H9 (cell line): Measurements from ENCODE around the gene RNLS. TPM values are rescaled to one million over a fixed set of nuclear protein-coding genes. Genes with fewer than 3 reads are reported as not detected.

Experiments
- DNase-seq: peaks from one replicate; pipeline ENCODE4 v3.0.0-alpha.2; 2017
- H2AFZ ChIP-seq: one replicate; pipeline ENCODE4 v1.6.1; 2013; ENCODE audit warnings: mild to moderate bottlenecking, low read length, control low read depth, moderate library complexity
- H2AK5ac ChIP-seq: 2 replicates; pipeline ENCODE4 v1.6.1; 2013; ENCODE audit warnings: low read length, control low read depth, mixed read lengths; ENCODE audit not compliant: insufficient read length
- H2BK120ac ChIP-seq: one replicate; pipeline ENCODE4 v1.6.1; 2013; ENCODE audit warnings: low read depth, mild to moderate bottlenecking, low read length, control low read depth, inconsistent platforms; ENCODE audit not compliant: poor library complexity, severe bottlenecking
- H2BK12ac ChIP-seq: 2 replicates; pipeline ENCODE4 v1.6.1; 2013; ENCODE audit warnings: low read length, control low read depth, mixed read lengths, low read depth; ENCODE audit not compliant: insufficient read length
- H2BK15ac ChIP-seq: 2 replicates; pipeline ENCODE4 v1.6.1; 2013; ENCODE audit warnings: low read depth, low read length, control low read depth
- H2BK20ac ChIP-seq: one replicate; pipeline ENCODE4 v1.6.1; 2013; ENCODE audit warnings: low read depth, mild to moderate bottlenecking, low read length, control low read depth, inconsistent platforms; ENCODE audit not compliant: poor library complexity, severe bottlenecking
- H2BK5ac ChIP-seq: 2 replicates; pipeline ENCODE4 v1.6.1; 2013; ENCODE audit warnings: low read length, control low read depth, mixed read lengths; ENCODE audit not compliant: insufficient read length
- H3K14ac ChIP-seq: 2 replicates; pipeline ENCODE4 v1.6.1; 2013; ENCODE audit warnings: low read length, control low read depth; ENCODE audit not compliant: insufficient read depth
- H3K18ac ChIP-seq: 2 replicates; pipeline ENCODE4 v1.6.1; 2013; ENCODE audit warnings: low read depth, mild to moderate bottlenecking, mixed read lengths, low read length, control low read depth; ENCODE audit not compliant: insufficient read length
- H3K23ac ChIP-seq: 2 replicates; pipeline ENCODE4 v1.6.1; 2013; ENCODE audit warnings: low read length, control low read depth, mixed read lengths, low read depth; ENCODE audit not compliant: insufficient read length
- H3K23me2 ChIP-seq: 2 replicates; pipeline ENCODE4 v1.6.1; 2013; ENCODE audit warnings: low read depth, mild to moderate bottlenecking, mixed read lengths, low read length, control low read depth; ENCODE audit not compliant: insufficient read length, poor library complexity, severe bottlenecking
- H3K27ac ChIP-seq: 2 replicates; pipeline ENCODE4 v1.5.1; 2013; ENCODE audit warnings: low read length, control low read depth, mixed read lengths, low read depth; ENCODE audit not compliant: insufficient read length
- H3K27me3 ChIP-seq: 2 replicates; pipeline ENCODE4 v1.6.1; 2013; ENCODE audit warnings: low read length, control low read depth, inconsistent platforms; ENCODE audit not compliant: insufficient read depth
- H3K4ac ChIP-seq: 2 replicates; pipeline ENCODE4 v1.6.1; 2013; ENCODE audit warnings: low read depth, mild to moderate bottlenecking, control low read depth, inconsistent platforms, low read length, moderate library complexity
- H3K4me1 ChIP-seq: 2 replicates; pipeline ENCODE4 v1.6.1; 2013; ENCODE audit warnings: low read length, control low read depth, inconsistent platforms; ENCODE audit not compliant: insufficient read depth
- H3K4me2 ChIP-seq: 2 replicates; pipeline ENCODE4 v1.6.1; 2013; ENCODE audit warnings: low read length, control low read depth, mixed read lengths; ENCODE audit not compliant: insufficient read length, insufficient read depth
- H3K56ac ChIP-seq: 2 replicates; pipeline ENCODE4 v1.6.1; 2013; ENCODE audit warnings: low read depth, mild to moderate bottlenecking, mixed read lengths, low read length, control low read depth; ENCODE audit not compliant: insufficient read length
- H3K79me1 ChIP-seq: 2 replicates; pipeline ENCODE4 v1.6.1; 2013; ENCODE audit warnings: low read depth, mild to moderate bottlenecking, moderate library complexity, low read length, control low read depth, inconsistent platforms; ENCODE audit not compliant: insufficient read depth, poor library complexity, severe bottlenecking
- H3K79me2 ChIP-seq: 2 replicates; pipeline ENCODE4 v1.6.1; 2013; ENCODE audit warnings: low read length, control low read depth, inconsistent platforms; ENCODE audit not compliant: insufficient read depth
- H3K9ac ChIP-seq: 2 replicates; pipeline ENCODE4 v1.6.1; 2013; ENCODE audit warnings: low read length, control low read depth, mixed read lengths; ENCODE audit not compliant: insufficient read length; ENCODE audit errors: extremely low read depth
- H3K9me3 ChIP-seq: one replicate; pipeline ENCODE4 v1.6.1; 2013; ENCODE audit warnings: low read depth, low read length, inconsistent platforms; ENCODE audit not compliant: control insufficient read depth
- H3T11ph ChIP-seq: one replicate; pipeline ENCODE4 v1.6.1; 2013; ENCODE audit warnings: mild to moderate bottlenecking, low read length, control low read depth, inconsistent platforms
- H4K20me1 ChIP-seq: one replicate; pipeline ENCODE4 v1.6.1; 2013; ENCODE audit not compliant: control insufficient read depth, insufficient read length, insufficient read depth
- H4K5ac ChIP-seq: 2 replicates; pipeline ENCODE4 v1.6.1; 2013; ENCODE audit warnings: low read depth, mild to moderate bottlenecking, mixed read lengths, low read length, control low read depth; ENCODE audit not compliant: insufficient read length
- H4K8ac ChIP-seq: replicated peaks from 2 replicates; pipeline ENCODE4 v1.6.1; 2013; ENCODE audit warnings: low read length, control low read depth, mixed read lengths, low read depth; ENCODE audit not compliant: insufficient read length
- H4K91ac ChIP-seq: 2 replicates; pipeline ENCODE4 v1.6.1; 2013; ENCODE audit warnings: low read depth, mild to moderate bottlenecking, moderate library complexity, mixed read lengths, low read length, control low read depth; ENCODE audit not compliant: insufficient read length
- H3K27ac Mint-ChIP-seq, 3 experiments: 2 replicates in 2 of 3; 3 replicates in 1 of 3; pipeline ENCODE4 v1.8.0; 2020 to 2021; ENCODE audit warnings: mixed read lengths in 3 of 3, mild to moderate bottlenecking in 1 of 3, moderate library complexity in 1 of 3
- H3K27me3 Mint-ChIP-seq: 2 replicates; pipeline ENCODE4 v1.8.0; 2021; ENCODE audit warnings: low read depth, mild to moderate bottlenecking, moderate library complexity, mixed read lengths
- H3K36me3 Mint-ChIP-seq, 3 experiments: 2 replicates in 2 of 3; 3 replicates in 1 of 3; pipeline ENCODE4 v1.8.0; 2020 to 2021; ENCODE audit warnings: low read depth in 3 of 3, mixed read lengths in 3 of 3; ENCODE audit not compliant: insufficient read depth in 1 of 3
- H3K4me1 Mint-ChIP-seq, 2 experiments: 2 replicates each; pipeline ENCODE4 v1.8.0; 2020; ENCODE audit warnings: mixed read lengths in 2 of 2
- H3K4me3 Mint-ChIP-seq, 2 experiments: 2 replicates in 1 of 2; 3 replicates in 1 of 2; pipeline ENCODE4 v1.8.0; 2020 to 2021; ENCODE audit warnings: mild to moderate bottlenecking in 2 of 2, mixed read lengths in 2 of 2, moderate library complexity in 1 of 2
- H3K9me3 Mint-ChIP-seq, 2 experiments: 2 replicates in 1 of 2; 3 replicates in 1 of 2; pipeline ENCODE4 v1.8.0; 2020; ENCODE audit warnings: mild to moderate bottlenecking in 2 of 2, mixed read lengths in 2 of 2, moderate library complexity in 1 of 2
- WGBS: extraction: QIAGEN DNeasy Blood & Tissue Kit; methylation state at CpG from one replicate; pipeline ENCODE4 v1.1.7; 2013; ENCODE audit warnings: missing lambda C conversion rate, low lambda C conversion rate, mixed read lengths; ENCODE audit not compliant: insufficient read length; ENCODE audit errors: extremely low coverage; 5-methylcytosine and 5-hydroxymethylcytosine counted together
- total RNA-seq: library from RNA; stranded (reverse); gene quantifications from 2 replicates; pipeline ENCODE4 v1.2.1, GENCODE V29; 2021
- TF ChIP-seq, protein P1 (sequence below): fragments of 200-600 bp; sonication (generic); conservative IDR thresholded peaks from 3 replicates; pipeline ENCODE4 v1.8.0; 2021; ENCODE audit warnings: antibody characterized with exemption, mild to moderate bottlenecking

Gene RNLS
- total RNA-seq, 1 experiment from 2014 or later: 7.5 TPM

DNA sequence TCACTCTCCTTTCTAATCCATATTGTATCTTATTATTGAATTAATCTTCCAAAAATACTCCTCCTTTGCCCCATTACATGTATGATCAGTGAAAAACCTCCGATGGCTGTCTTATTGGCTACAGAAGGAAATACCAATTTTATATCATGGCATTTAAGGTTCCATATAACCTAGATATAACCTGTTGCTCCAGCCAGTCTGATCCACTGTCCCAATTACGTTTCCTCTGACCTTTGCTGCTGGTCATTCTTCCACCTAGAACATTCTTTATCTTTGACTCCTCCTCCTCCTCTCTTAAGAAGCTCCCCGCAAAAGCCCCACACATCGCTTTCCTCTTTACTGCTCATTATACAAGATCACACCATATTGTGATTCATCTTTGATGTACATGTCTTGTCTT lies 161.5 kb downstream of the RNLS start:
- Histone ChIP-seq H4K8ac (no peak overlapping the region), H3K9me3 (no peaks in the 10 kb centered on the region), H3K27me3 (no peaks in the 10 kb centered on the region), H2BK5ac (no peak overlapping the region), H3K79me2 (no peaks in the 10 kb centered on the region), H2BK12ac (no peak overlapping the region), H2BK20ac (no peak overlapping the region), H3T11ph (no peak overlapping the region), H3K18ac (no peak overlapping the region), H2AK5ac (no peak overlapping the region), H3K4me1 (no peaks in the 10 kb centered on the region), H3K14ac (no peak overlapping the region), H2AFZ (no peak overlapping the region), H3K27ac (no peak overlapping the region), H3K23me2 (no peaks in the 10 kb centered on the region), H3K79me1 (no peaks in the 10 kb centered on the region), H4K20me1 (no peaks in the 10 kb centered on the region), H3K9ac (no peak overlapping the region), H3K56ac (no peak overlapping the region), H4K5ac (no peak overlapping the region), H3K4me2 (no peak overlapping the region), H3K4ac (no peak overlapping the region), H2BK120ac (no peak overlapping the region), H4K91ac (no peak overlapping the region), H3K23ac (no peak overlapping the region), H2BK15ac (no peak overlapping the region)
- H3K9me3 Mint-ChIP-seq: no peaks in the 10 kb centered on the region
- WGBS: no CpG with 5 or more reads among the region's 4 CpGs
- no peak overlapping the region for H3K27ac Mint-ChIP-seq
- no peak overlapping the region for H3K4me3 Mint-ChIP-seq
- no peaks in the 10 kb centered on the region for H3K36me3 Mint-ChIP-seq
- H3K4me1 Mint-ChIP-seq: peaks cover 4 to 13% of the 10 kb centered on the region in 2 experiments; a peak in 3 of 4 replicates
- H3K27me3 Mint-ChIP-seq: no peaks in the 10 kb centered on the region
- TF ChIP-seq, protein P1, sequence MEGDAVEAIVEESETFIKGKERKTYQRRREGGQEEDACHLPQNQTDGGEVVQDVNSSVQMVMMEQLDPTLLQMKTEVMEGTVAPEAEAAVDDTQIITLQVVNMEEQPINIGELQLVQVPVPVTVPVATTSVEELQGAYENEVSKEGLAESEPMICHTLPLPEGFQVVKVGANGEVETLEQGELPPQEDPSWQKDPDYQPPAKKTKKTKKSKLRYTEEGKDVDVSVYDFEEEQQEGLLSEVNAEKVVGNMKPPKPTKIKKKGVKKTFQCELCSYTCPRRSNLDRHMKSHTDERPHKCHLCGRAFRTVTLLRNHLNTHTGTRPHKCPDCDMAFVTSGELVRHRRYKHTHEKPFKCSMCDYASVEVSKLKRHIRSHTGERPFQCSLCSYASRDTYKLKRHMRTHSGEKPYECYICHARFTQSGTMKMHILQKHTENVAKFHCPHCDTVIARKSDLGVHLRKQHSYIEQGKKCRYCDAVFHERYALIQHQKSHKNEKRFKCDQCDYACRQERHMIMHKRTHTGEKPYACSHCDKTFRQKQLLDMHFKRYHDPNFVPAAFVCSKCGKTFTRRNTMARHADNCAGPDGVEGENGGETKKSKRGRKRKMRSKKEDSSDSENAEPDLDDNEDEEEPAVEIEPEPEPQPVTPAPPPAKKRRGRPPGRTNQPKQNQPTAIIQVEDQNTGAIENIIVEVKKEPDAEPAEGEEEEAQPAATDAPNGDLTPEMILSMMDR: no peak
- DNase-seq: no peak
